ENCODE results near the gene COQ8A. TPM values are rescaled to one million over a fixed set of nuclear protein-coding genes. Genes with fewer than 3 reads are reported as not detected.

Gene COQ8A
- total RNA-seq (10 to 100 TPM; 30.7 to 37.3 TPM), total RNA-seq (2.6 to 2.8 reads per million in 2 donors)

- DNase-seq (peak; percentile 99), ATAC-seq (peak; percentile 94)
- Mint-ChIP-seq H3K4me1 (peaks cover 44% of the 10 kb centered on the region), H3K27ac (peak within 1 kb of the TSS; percentile 94), H3K4me3 (peak within 1 kb of the TSS; percentile 90), H3K36me3 (ENCODE audit: low read depth) (no peaks in the 10 kb centered on the region), H3K27me3 (no peaks in the 10 kb centered on the region)
- no peaks in the 10 kb centered on the region for H3K9me3 ChIP-seq (ENCODE audit: control insufficient read depth, low read length, poor library complexity, severe bottlenecking)
Measured at GRCh38 chr1:226940029-226940805, at the start of gene COQ8A. Gene COQ8A (plus strand): TSS chr1:226940294. CDS start chr1:226961386, 21,092 bp downstream.

GRCh38 chr1:226890331-226891108 lies 49.6 kb upstream of the COQ8A start:
- no peak overlapping the region for H3K4me3 Mint-ChIP-seq
- H3K36me3 Mint-ChIP-seq (ENCODE audit: low read depth): peaks cover 2% of the 10 kb centered on the region
- DNase-seq (no peak), ATAC-seq (no peak)
- H3K9me3 ChIP-seq (ENCODE audit: control insufficient read depth, low read length, poor library complexity, severe bottlenecking): no peaks in the 10 kb centered on the region
- H3K4me1 Mint-ChIP-seq: peaks cover 3% of the 10 kb centered on the region
- H3K27me3 Mint-ChIP-seq: no peaks in the 10 kb centered on the region
- no peak overlapping the region for H3K27ac Mint-ChIP-seq

- no peak overlapping the region for H3K27ac Mint-ChIP-seq
- H3K9me3 ChIP-seq (ENCODE audit: control insufficient read depth, low read length, poor library complexity, severe bottlenecking): no peaks in the 10 kb centered on the region
- no peak overlapping the region for H3K4me3 Mint-ChIP-seq
- no peaks in the 10 kb centered on the region for H3K4me1 Mint-ChIP-seq
- DNase-seq (no peak), ATAC-seq (no peak)
- no peaks in the 10 kb centered on the region for H3K27me3 Mint-ChIP-seq
- peaks cover 2% of the 10 kb centered on the region for H3K36me3 Mint-ChIP-seq (ENCODE audit: low read depth)
Measured at GRCh38 chr1:226891346-226891745, 48.7 kb upstream of the COQ8A start.

GRCh38 chr1:226891846-226892523 lies 48.1 kb upstream of the COQ8A start:
- H3K27me3 Mint-ChIP-seq: no peaks in the 10 kb centered on the region

GRCh38 chr1:226892524-226892875 lies 47.6 kb upstream of the COQ8A start:
- DNase-seq (no peak), ATAC-seq (no peak)
- no peak overlapping the region for H3K4me3 Mint-ChIP-seq
- H3K27ac Mint-ChIP-seq: no peak overlapping the region
- H3K4me1 Mint-ChIP-seq: no peaks in the 10 kb centered on the region
- no peaks in the 10 kb centered on the region for H3K9me3 ChIP-seq (ENCODE audit: control insufficient read depth, low read length, poor library complexity, severe bottlenecking)
- peaks cover 9% of the 10 kb centered on the region for H3K36me3 Mint-ChIP-seq (ENCODE audit: low read depth)
- no peaks in the 10 kb centered on the region for H3K27me3 Mint-ChIP-seq

More at GRCh38 chr1:226891846-226892523, 48.1 kb upstream of the COQ8A start:
- H3K27ac Mint-ChIP-seq: no peak overlapping the region
- no peak overlapping the region for H3K4me3 Mint-ChIP-seq
- no peaks in the 10 kb centered on the region for H3K9me3 ChIP-seq (ENCODE audit: control insufficient read depth, low read length, poor library complexity, severe bottlenecking)
- no peaks in the 10 kb centered on the region for H3K4me1 Mint-ChIP-seq
- DNase-seq: no peak
- peaks cover 5% of the 10 kb centered on the region for H3K36me3 Mint-ChIP-seq (ENCODE audit: low read depth)
- ATAC-seq: no peak

- Mint-ChIP-seq H3K4me1 (no peaks in the 10 kb centered on the region), H3K27me3 (no peaks in the 10 kb centered on the region), H3K27ac (no peak overlapping the region), H3K4me3 (no peak overlapping the region), H3K36me3 (ENCODE audit: low read depth) (peaks cover 9% of the 10 kb centered on the region)
- no peaks in the 10 kb centered on the region for H3K9me3 ChIP-seq (ENCODE audit: control insufficient read depth, low read length, poor library complexity, severe bottlenecking)
- DNase-seq (no peak), ATAC-seq (no peak)
Measured at GRCh38 chr1:226893936-226894335, 46.2 kb upstream of the COQ8A start.

GRCh38 chr1:226894826-226895225 lies 45.3 kb upstream of the COQ8A start:
- H3K9me3 ChIP-seq (ENCODE audit: control insufficient read depth, low read length, poor library complexity, severe bottlenecking): no peaks in the 10 kb centered on the region
- H3K27ac Mint-ChIP-seq: no peak overlapping the region
- DNase-seq (no peak), ATAC-seq (no peak)
- no peak overlapping the region for H3K4me3 Mint-ChIP-seq
- H3K36me3 Mint-ChIP-seq (ENCODE audit: low read depth): peaks cover 11% of the 10 kb centered on the region
- H3K27me3 Mint-ChIP-seq: no peaks in the 10 kb centered on the region
- peaks cover 2% of the 10 kb centered on the region for H3K4me1 Mint-ChIP-seq

- ATAC-seq (no peak), DNase-seq (no peak)
- no peaks in the 10 kb centered on the region for H3K27me3 Mint-ChIP-seq
- H3K27ac Mint-ChIP-seq: no peak overlapping the region
- no peak overlapping the region for H3K4me3 Mint-ChIP-seq
- H3K4me1 Mint-ChIP-seq: peaks cover 2% of the 10 kb centered on the region
- H3K36me3 Mint-ChIP-seq (ENCODE audit: low read depth): peaks cover 13% of the 10 kb centered on the region
- H3K9me3 ChIP-seq (ENCODE audit: control insufficient read depth, low read length, poor library complexity, severe bottlenecking): no peaks in the 10 kb centered on the region
Measured at GRCh38 chr1:226895644-226896043, 44.5 kb upstream of the COQ8A start.

- ATAC-seq (no peak), DNase-seq (no peak)
- Mint-ChIP-seq H3K27me3 (no peaks in the 10 kb centered on the region), H3K4me3 (no peak overlapping the region), H3K27ac (peak overlapping the region; percentile 32), H3K36me3 (ENCODE audit: low read depth) (peaks cover 13% of the 10 kb centered on the region), H3K4me1 (peaks cover 2% of the 10 kb centered on the region)
- no peaks in the 10 kb centered on the region for H3K9me3 ChIP-seq (ENCODE audit: control insufficient read depth, low read length, poor library complexity, severe bottlenecking)
Measured at GRCh38 chr1:226898246-226898645, 41.8 kb upstream of the COQ8A start.

- no peaks in the 10 kb centered on the region for H3K9me3 ChIP-seq (ENCODE audit: control insufficient read depth, low read length, poor library complexity, severe bottlenecking)
- Mint-ChIP-seq H3K27ac (no peak overlapping the region), H3K27me3 (peaks cover 10% of the 10 kb centered on the region), H3K36me3 (ENCODE audit: low read depth) (peaks cover 14% of the 10 kb centered on the region), H3K4me1 (peaks cover 2% of the 10 kb centered on the region), H3K4me3 (no peak overlapping the region)
- DNase-seq: no peak
- no peak for ATAC-seq
Measured at GRCh38 chr1:226901421-226901820, 38.7 kb upstream of the COQ8A start.

- no peak for DNase-seq
- Mint-ChIP-seq H3K36me3 (ENCODE audit: low read depth) (peaks cover 7% of the 10 kb centered on the region), H3K4me3 (no peak overlapping the region), H3K4me1 (peaks cover 2% of the 10 kb centered on the region), H3K27ac (no peak overlapping the region), H3K27me3 (peaks cover 10% of the 10 kb centered on the region)
- H3K9me3 ChIP-seq (ENCODE audit: control insufficient read depth, low read length, poor library complexity, severe bottlenecking): no peaks in the 10 kb centered on the region
- no peak for ATAC-seq
Measured at GRCh38 chr1:226902601-226903000, 37.5 kb upstream of the COQ8A start.

- no peak for ATAC-seq
- Mint-ChIP-seq H3K36me3 (ENCODE audit: low read depth) (peaks cover 7% of the 10 kb centered on the region), H3K27me3 (peaks cover 10% of the 10 kb centered on the region), H3K4me3 (no peak overlapping the region), H3K4me1 (peaks cover 2% of the 10 kb centered on the region), H3K27ac (no peak overlapping the region)
- no peak for DNase-seq
- no peaks in the 10 kb centered on the region for H3K9me3 ChIP-seq (ENCODE audit: control insufficient read depth, low read length, poor library complexity, severe bottlenecking)
Measured at GRCh38 chr1:226903819-226904716, 36.0 kb upstream of the COQ8A start.

Measured in T-helper 17 cell (primary cell).